GM18870 (cell line): ENCODE results near the gene LYRM9.
"Not testable (repeated sequence)": the region's sequence is repeated elsewhere in the genome, so short reads cannot be mapped to it uniquely, and the experiment has no call there.

Source experiments
- ATAC-seq: cut with Tn5 transposase; IDR thresholded peaks from one replicate; pipeline ENCODE4 v1.9.1; 2021; ENCODE audit warnings: moderate library complexity; ENCODE audit not compliant: unreplicated experiment

LYRM9 gene

GRCh38 chr17:27906623-27907022 lies 13.5 kb upstream of the LYRM9 start:
- ATAC-seq: no peak

- no peak for ATAC-seq
Observed at GRCh38 chr17:27906226-27906580, 13.0 kb upstream of the LYRM9 start.

- no peak for ATAC-seq
Observed at GRCh38 chr17:27905447-27906225, 12.5 kb upstream of the LYRM9 start.

GRCh38 chr17:27904534-27905446 lies 11.6 kb upstream of the LYRM9 start:
- ATAC-seq: no peak

GRCh38 chr17:27904114-27904513 lies 10.9 kb upstream of the LYRM9 start:
- no peak for ATAC-seq

- no peak for ATAC-seq
Observed at GRCh38 chr17:27899525-27899924, 6.4 kb upstream of the LYRM9 start.

- ATAC-seq: no peak
Observed at GRCh38 chr17:27898096-27898495, 4.9 kb upstream of the LYRM9 start.

- ATAC-seq: no peak
Observed at GRCh38 chr17:27896701-27897100, 3.5 kb upstream of the LYRM9 start.

GRCh38 chr17:27895940-27896535 lies 2.9 kb upstream of the LYRM9 start:
- ATAC-seq: no peak

GRCh38 chr17:27895123-27895895 lies 2.1 kb upstream of the LYRM9 start:
- no peak for ATAC-seq

GRCh38 chr17:27893841-27894503 lies 807 bp upstream of the LYRM9 start:
- ATAC-seq: no peak

GRCh38 chr17:27892542-27892865 lies 661 bp downstream of the LYRM9 start:
- no peak for ATAC-seq

- ATAC-seq: no peak
Observed at GRCh38 chr17:27891841-27892240, 1.3 kb downstream of the LYRM9 start.

GRCh38 chr17:27889711-27890251 lies 3.4 kb downstream of the LYRM9 start:
- ATAC-seq: no peak

- ATAC-seq: no peak
Observed at GRCh38 chr17:27888945-27889344, 4.2 kb downstream of the LYRM9 start.

GRCh38 chr17:27888067-27888466 lies 5.1 kb downstream of the LYRM9 start:
- ATAC-seq: no peak

- not testable (repeated sequence) for ATAC-seq
Observed at GRCh38 chr17:27886348-27886906, 6.7 kb downstream of the LYRM9 start.

GRCh38 chr17:27882162-27882840 lies 10.9 kb downstream of the LYRM9 start:
- ATAC-seq: no peak

GRCh38 chr17:27879987-27880608 lies 13.1 kb downstream of the LYRM9 start:
- no peak for ATAC-seq
